A673 (cell line): Measurements from ENCODE around the gene RAB24. TPM values are rescaled to one million over a fixed set of nuclear protein-coding genes. Genes with fewer than 3 reads are reported as not detected.

ENCODE experiments used
- BruUV-seq: library from RNA; stranded (reverse); fragments of 400-500 nt; replicated peaks from 2 replicates; lab custom pipeline; 2021; lab: Mats Ljungman, UMichigan
- CTCF ChIA-PET: fragments of 300-600 bp; sonication (Branson Sonifier 250); formaldehyde crosslinking; loops from one replicate; lab custom pipeline; 2022; ENCODE audit warnings: antibody characterized with exemption; lab: Charles Lee
- POLR2A ChIA-PET: fragments of 300-600 bp; sonication (Branson Sonifier 250); formaldehyde crosslinking; loops from one replicate; lab custom pipeline; 2022; ENCODE audit warnings: antibody characterized with exemption; ENCODE audit not compliant: low non-redundant PET; lab: Charles Lee
- DNase-seq: peaks from one replicate; pipeline ENCODE4 v3.0.0-alpha.2; 2015; ENCODE audit warnings: low spot score
- H3K27ac ChIP-seq: fragments of 200-600 bp; sonication (generic); 2 replicates; pipeline ENCODE4 v1.5.1; 2016; ENCODE audit warnings: mixed run types, low read depth, mild to moderate bottlenecking, mixed read lengths, antibody characterized with exemption, low read length; ENCODE audit not compliant: poor library complexity, severe bottlenecking
- H3K27me3 ChIP-seq: fragments of 200-600 bp; sonication (generic); replicated peaks from 2 replicates; pipeline ENCODE4 v1.6.1; 2017; ENCODE audit warnings: mixed run types, low read depth, mild to moderate bottlenecking, mixed read lengths, antibody characterized with exemption, low read length; ENCODE audit not compliant: insufficient read depth, poor library complexity
- H3K36me3 ChIP-seq: fragments of 200-600 bp; sonication (generic); 2 replicates; pipeline ENCODE4 v1.6.1; 2016; ENCODE audit warnings: mixed run types, mild to moderate bottlenecking, mixed read lengths, antibody characterized with exemption, low read length; ENCODE audit not compliant: insufficient read depth, poor library complexity, severe bottlenecking
- H3K4me1 ChIP-seq: fragments of 200-600 bp; sonication (generic); 2 replicates; pipeline ENCODE4 v1.6.1; 2017; ENCODE audit warnings: mixed run types, mild to moderate bottlenecking, mixed read lengths, antibody characterized with exemption, low read length; ENCODE audit not compliant: insufficient read depth, poor library complexity, severe bottlenecking
- H3K4me3 ChIP-seq: fragments of 200-600 bp; sonication (generic); 2 replicates; pipeline ENCODE4 v1.5.1; 2016; ENCODE audit warnings: low read depth, mixed run types, mild to moderate bottlenecking, mixed read lengths, low read length; ENCODE audit not compliant: poor library complexity, severe bottlenecking
- H3K9me3 ChIP-seq: fragments of 200-600 bp; sonication (generic); 2 replicates; pipeline ENCODE4 v1.6.1; 2016; ENCODE audit warnings: mixed run types, low read depth, mild to moderate bottlenecking, mixed read lengths, antibody characterized with exemption, low read length; ENCODE audit not compliant: poor library complexity, severe bottlenecking
- EZH2 ChIP-seq: fragments of 200-600 bp; sonication (generic); IDR thresholded peaks from 2 replicates; pipeline ENCODE4 v1.6.1; 2017; ENCODE audit warnings: borderline replicate concordance, low read depth, mild to moderate bottlenecking, mixed read lengths, antibody characterized with exemption, low read length; ENCODE audit not compliant: poor library complexity, severe bottlenecking
- intact Hi-C: fragments of 100-400 bp; cut with micrococcal nuclease; formaldehyde crosslinking; loops from one replicate; pipeline ENCODE4 v1.10.0; 2022; ENCODE audit not compliant: unreplicated experiment
- total RNA-seq: library from RNA; stranded (reverse); gene quantifications from 2 replicates; pipeline ENCODE4 v1.2.3, GENCODE V29; 2021
- TF ChIP-seq, protein P1 (sequence below): fragments of 300-800, 200-600 bp; sonication (generic); conservative IDR thresholded peaks from 2 replicates; pipeline ENCODE4 v1.5.1; 2017; ENCODE audit warnings: low read depth, mild to moderate bottlenecking, antibody characterized with exemption, low read length, moderate library complexity, mixed read lengths

Gene RAB24
- total RNA-seq, 1 experiment from 2014 or later, result 16.0 TPM

DNA sequence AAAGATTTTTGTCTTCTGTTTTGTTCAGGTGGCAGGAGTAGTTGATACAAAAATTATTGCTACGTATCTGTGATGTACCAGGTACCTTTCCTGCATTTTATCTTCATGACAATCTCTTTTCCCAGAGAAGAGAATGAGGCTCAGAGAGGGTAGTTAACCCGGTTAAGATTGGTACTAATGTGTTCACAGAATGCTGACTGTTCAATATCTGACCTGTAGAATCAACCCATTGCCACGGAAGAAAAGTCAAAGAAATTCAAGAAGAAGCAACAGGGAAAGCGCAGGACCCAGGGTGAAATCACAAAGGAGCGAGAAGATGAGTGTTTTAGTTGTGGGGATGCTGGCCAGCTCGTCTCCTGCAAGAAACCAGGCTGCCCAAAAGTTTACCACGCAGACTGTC, 11.8 kb downstream of the RAB24 start:
- TF ChIP-seq, protein P1, sequence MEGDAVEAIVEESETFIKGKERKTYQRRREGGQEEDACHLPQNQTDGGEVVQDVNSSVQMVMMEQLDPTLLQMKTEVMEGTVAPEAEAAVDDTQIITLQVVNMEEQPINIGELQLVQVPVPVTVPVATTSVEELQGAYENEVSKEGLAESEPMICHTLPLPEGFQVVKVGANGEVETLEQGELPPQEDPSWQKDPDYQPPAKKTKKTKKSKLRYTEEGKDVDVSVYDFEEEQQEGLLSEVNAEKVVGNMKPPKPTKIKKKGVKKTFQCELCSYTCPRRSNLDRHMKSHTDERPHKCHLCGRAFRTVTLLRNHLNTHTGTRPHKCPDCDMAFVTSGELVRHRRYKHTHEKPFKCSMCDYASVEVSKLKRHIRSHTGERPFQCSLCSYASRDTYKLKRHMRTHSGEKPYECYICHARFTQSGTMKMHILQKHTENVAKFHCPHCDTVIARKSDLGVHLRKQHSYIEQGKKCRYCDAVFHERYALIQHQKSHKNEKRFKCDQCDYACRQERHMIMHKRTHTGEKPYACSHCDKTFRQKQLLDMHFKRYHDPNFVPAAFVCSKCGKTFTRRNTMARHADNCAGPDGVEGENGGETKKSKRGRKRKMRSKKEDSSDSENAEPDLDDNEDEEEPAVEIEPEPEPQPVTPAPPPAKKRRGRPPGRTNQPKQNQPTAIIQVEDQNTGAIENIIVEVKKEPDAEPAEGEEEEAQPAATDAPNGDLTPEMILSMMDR, result no peak
- TF ChIP-seq EZH2, result no peak
- H3K27me3 ChIP-seq, result no peaks in the 10 kb centered on the region
- peaks cover 42% of the 10 kb centered on the region for H3K36me3 ChIP-seq
- no peaks in the 10 kb centered on the region for H3K9me3 ChIP-seq
- BruUV-seq, result no TSS peak
- no peak for DNase-seq
- CTCF ChIA-PET, result no interaction called here
- H3K4me1 ChIP-seq, result no peaks in the 10 kb centered on the region
- no peak overlapping the region for H3K4me3 ChIP-seq
- POLR2A ChIA-PET, result no interaction called here
- no peak overlapping the region for H3K27ac ChIP-seq
- intact Hi-C loops, result no loop called here

DNA sequence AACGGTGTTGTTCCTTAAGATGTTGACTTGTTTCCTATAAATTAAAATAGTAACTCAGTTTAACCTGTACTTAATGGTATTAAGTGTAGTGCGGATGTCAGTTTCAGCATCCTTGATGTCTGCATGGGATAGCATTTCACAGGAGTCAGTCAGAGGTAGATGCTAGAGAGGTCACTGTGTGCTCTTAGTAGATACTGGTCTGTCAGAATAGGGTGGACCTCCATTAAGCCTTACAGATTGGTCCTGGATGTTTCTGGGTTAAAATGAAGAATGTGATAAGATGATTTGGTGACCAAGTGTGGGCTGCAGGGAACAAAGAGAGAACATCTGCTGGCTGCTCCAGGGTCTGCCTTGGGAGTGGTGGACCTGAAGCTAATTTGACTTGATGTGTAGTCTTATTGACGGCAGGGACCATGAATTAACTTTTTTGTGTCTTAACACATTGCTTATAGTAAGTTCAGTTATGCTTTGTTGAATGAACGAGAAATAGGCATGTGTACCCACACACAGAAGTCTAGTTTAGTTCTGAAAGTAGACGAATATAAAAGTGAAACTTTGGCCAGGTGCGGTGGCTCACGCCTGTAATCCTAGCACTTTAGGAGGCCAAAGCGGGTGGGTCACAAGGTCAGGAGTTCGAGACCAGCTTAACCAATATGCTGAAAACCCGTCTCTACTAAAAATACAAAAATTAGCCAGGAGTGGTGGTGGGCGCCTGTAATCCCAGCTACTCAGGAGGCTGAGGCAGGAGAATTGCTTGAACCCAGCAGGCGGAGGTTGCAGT, 12.5 kb downstream of the RAB24 start:
- no peak for TF ChIP-seq EZH2
- TF ChIP-seq, protein P1, result no peak
- POLR2A ChIA-PET, result no interaction called here
- Histone ChIP-seq H3K27ac (no peak overlapping the region), H3K36me3 (peaks cover 45% of the 10 kb centered on the region), H3K27me3 (no peaks in the 10 kb centered on the region), H3K9me3 (no peaks in the 10 kb centered on the region), H3K4me1 (no peaks in the 10 kb centered on the region), H3K4me3 (no peak overlapping the region)
- intact Hi-C loops, result no loop called here
- DNase-seq, result no peak
- BruUV-seq, result no TSS peak
- CTCF ChIA-PET, result no interaction called here

DNA sequence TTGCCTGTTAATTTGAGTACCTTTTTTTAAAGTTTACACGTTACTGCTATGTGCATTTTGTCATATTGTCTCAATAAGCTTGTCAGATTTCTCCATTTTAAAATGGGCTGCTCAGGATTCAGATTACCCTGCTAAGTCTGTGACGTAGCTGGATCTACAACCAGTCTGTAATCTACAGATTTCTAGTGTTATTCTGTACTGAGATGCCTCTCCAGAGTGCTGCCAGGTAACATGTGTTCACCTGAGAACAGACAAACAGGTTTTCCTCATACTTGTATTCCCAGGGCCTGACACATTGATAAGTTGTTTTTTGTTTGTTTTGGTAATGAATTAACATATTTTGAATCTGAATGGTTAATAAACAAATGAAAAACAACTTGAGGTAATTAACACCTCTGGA, 15.3 kb downstream of the RAB24 start:
- CTCF ChIA-PET, result no interaction called here
- no TSS peak for BruUV-seq
- H3K36me3 ChIP-seq, result peaks cover 45% of the 10 kb centered on the region
- no peaks in the 10 kb centered on the region for H3K9me3 ChIP-seq
- intact Hi-C loops, result no loop called here
- no peaks in the 10 kb centered on the region for H3K27me3 ChIP-seq
- no peak overlapping the region for H3K27ac ChIP-seq
- no peak for TF ChIP-seq EZH2
- TF ChIP-seq, protein P1, result no peak
- no peaks in the 10 kb centered on the region for H3K4me1 ChIP-seq
- H3K4me3 ChIP-seq, result no peak overlapping the region
- DNase-seq, result no peak
- POLR2A ChIA-PET, result no interaction called here
